ENCODE results near the gene SBNO1. TPM values are rescaled to one million over a fixed set of nuclear protein-coding genes. Genes with fewer than 3 reads are reported as not detected.
A peak's percentile ranks its signal among the peaks of the same experiment; 100 is the strongest.
"Not testable (repeated sequence)": the region's sequence is repeated elsewhere in the genome, so short reads cannot be mapped to it uniquely, and the experiment has no call there.

The SBNO1 gene
- total RNA-seq, 1 experiment from 2014 or later, result 32.1 TPM

DNA sequence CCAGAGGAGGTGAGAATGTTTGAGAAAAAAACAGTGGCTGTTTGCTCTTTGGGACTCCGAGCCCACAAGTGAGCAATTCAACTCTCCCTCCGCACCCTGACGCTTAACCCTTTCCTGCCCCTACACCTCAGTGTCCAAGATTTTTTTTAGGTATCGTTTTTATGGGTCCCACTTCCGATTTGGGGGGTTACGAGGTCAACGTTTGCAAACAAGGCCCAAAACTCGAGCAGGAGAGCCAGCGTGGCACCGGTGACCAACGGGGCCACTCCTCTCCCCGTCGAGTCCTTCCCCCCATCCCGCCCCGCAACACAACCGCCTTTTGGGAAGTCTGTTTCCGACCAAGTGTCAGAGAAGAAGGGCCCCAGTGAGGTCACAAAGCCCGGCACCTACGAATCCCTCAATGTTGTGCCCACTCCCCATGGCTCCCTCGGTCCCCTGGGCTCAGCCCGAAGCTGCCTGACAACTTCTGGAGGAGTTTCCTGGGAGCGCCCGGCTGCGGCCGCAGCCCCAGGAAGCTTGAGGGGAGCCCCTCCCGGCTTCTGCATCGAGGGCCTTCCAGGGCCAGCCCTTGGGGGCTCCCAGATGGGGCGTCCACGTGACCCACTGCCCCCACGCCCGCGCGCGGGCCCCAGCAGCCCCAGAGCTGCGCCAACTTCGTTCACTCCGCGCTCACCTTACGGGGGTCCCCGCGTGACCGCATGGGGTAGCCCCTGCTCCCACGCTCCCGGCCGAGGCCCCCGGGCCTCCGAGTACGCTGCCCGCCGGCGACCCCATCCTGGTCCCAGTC lies 94.2 kb downstream of the SBNO1 start:
- peak; percentile 39 for DNase-seq (ENCODE audit: low read depth)

DNA sequence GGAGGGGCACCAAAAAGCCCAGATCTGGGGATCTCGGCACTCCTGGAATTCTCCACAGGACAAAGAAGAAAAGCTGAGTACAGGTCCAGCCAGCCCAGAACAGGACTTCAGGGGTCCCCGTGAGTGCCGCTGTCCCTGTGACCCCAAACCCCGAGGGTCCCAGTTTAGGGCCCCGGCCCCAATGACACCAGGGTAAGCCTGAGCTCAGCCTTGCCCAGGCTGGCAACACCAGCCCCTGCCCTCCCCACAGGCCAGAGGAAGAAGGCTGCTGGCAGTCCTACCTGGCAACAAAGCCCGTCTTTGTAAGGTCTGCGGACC lies 94.8 kb downstream of the SBNO1 start:
- DNase-seq (ENCODE audit: low read depth), result no peak

DNA sequence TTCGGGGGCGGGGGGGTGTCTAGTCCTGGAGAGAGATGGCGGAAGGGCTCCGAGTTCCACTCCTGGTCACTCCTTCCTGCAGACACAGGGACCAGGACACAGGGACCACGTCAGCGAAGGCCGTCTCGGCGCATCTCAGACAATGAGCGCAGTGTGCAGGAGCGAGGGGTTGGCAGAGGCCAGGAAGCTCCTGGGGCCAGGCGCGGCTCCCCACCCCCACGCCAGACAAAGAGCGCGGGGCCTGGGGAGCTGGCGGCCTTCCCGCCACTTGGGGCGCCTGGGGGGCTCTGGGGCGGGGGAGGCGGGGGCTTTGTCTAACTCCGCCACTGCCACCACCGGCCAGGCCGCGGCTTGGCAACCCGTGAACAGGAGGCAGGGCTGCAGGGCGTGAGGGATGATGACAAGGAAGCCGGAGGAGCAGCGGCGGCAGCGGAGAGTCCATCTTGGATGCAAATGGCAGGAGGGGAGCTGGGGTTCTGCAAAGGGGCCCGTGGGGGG lies 95.2 kb downstream of the SBNO1 start:
- DNase-seq (ENCODE audit: low read depth), result peak; percentile 80

DNA sequence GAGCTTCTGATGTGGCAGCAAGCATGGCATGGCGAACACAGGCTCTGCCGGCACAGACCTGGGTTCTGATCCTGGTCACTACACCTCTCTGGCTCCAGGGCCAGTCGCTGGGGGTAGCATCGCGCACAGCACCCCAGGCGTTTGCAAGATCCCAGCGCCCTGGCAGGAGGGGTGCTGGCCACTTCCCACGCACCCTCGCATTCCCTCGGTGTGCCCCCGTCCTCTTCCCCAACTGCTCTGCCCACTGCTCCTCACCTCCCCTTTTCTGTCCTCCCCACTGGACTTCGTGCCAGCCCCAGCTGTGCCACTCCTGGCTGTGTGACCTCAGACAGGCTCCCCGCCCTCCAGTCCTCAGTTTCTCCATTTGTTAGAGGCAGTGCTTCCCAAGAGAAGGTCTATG lies 95.8 kb downstream of the SBNO1 start:
- DNase-seq (ENCODE audit: low read depth), result no peak

DNA sequence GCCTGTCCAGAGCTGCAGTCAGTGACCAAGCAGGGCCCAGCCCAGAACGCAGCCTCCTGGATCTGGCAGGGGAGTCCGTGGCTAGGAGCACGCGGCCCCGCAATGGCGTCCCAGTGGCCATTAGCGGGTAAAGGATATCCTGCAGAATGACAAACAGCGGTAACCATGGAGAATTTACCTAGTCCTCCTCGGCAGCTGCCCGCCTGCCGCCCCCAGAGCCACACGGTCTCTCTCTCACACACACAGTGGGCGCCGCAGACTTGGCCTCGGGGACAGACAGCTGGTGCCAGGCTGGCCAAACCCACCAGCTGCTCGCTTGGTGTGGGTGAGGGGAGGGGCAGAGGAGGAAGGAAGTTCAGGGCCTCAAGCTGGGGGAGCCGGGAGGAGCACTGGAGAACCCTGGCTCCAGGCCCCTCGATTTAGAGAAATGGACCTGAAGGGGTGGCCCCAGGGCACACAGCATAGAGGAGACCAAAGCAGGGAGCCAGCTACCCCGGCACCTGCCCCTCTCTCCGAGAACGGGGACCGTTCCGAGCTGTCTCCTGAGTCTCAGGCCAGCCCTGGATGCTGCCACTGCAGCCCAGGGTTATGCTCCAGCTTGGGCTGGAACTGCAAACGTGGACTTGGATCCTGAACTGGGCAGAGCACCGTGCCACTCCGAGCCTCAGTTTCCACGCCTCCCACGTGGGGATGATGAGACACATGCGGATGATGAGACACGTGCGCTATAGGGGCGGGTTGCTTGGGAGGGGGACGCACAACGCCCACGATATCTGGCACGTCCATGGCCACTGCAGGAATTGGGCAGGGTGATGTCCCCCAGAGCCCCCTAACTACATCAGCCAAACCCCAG lies 96.4 kb downstream of the SBNO1 start:
- DNase-seq (ENCODE audit: low read depth), result peak; percentile 95

DNA sequence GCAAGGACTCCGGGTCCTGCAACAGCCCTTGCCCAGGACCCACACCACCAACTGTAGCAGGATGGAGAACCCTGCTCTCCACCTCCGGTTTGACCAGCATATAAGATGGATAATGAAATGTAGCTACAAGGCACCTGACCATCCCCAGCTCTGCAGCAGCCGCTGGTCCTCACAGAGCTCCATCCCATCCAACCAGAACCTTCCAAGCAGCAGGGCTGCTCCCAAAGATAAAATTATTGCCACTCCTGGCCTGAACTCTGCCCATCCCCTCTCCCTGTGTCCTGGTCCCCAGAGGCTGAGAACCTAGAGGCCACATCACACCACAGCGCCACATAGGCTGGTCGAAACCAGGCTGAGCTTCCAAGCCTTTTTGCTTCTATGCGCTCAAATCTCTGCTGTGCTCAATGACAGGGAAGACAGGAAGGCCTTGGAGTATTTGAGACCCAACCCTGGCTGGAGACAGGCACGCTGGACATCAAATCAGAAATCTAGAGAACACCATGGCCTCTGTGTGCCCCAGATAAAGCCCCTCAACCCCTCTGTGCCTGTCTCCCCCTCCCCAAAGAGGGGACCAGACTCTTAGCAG lies 97.2 kb downstream of the SBNO1 start:
- DNase-seq (ENCODE audit: low read depth), result no peak

DNA sequence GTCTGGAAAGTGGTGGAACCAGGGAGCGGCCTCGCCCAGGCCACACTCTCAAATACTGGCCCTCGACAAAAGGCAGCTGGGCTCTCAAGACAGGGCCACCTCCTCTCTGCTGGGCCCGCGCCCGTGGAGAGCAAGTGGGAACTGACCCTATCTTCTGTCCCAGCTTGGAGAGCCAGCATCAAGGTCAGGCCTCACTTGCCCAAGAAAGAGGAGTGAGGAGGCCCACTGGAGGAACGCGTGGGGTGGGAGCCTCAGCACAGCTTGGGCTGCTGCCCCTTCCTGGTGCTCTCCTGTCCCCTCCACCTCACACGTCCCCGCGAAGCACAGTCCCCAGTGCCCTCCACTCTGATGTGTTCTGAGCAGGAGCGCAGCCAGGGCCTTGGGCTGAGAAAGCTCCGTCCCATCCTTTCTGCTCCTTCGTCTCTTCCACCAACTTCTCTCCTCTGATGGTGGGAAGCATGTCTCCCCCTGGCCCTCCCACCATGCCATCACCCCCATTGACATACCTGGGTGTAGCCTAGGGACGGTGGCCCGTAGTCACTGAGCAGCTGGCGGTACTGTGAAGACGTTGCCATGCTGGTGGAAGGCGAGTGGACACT lies 97.9 kb downstream of the SBNO1 start:
- no peak for DNase-seq (ENCODE audit: low read depth)

DNA sequence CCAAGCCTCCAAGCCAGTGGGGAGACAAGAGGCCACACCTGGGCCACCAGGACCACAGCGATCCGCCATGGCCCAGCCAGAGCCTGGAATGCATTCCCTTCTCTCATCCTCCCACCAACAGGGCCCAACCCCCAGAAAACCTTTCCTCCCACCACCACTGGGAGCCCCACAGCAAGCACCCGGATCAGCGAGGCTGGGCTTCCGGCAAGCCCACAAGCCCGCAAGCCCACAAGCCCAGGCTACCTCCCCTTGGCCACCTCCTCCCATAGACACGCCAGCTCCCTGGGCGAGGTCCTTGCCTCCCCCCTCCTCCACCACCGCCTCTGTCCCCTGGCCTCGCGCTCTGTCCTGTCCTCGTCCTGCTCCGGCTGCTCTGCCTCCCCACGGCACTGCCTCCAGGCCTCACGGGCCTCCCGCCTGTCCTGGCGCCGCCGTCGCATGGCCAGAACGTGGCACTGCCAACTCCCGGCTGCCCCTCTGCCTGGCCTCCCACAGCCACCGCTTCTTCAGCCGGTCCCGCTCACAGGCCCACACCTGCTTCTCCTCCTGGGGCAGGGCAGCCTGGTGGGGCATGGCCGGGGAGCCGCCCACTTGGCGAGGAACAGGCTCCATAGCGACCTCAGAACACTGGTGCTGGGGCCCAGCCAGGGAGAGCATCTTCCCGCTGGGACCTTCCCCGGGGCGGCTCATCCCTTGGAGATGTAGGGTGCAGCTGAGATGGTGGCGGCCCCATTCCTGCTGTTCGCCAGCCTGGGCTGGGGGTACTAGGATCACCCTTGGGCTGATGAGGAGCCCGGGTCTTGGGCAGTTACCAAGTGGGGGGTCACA lies 98.6 kb downstream of the SBNO1 start:
- no peak for DNase-seq (ENCODE audit: low read depth)

DNA sequence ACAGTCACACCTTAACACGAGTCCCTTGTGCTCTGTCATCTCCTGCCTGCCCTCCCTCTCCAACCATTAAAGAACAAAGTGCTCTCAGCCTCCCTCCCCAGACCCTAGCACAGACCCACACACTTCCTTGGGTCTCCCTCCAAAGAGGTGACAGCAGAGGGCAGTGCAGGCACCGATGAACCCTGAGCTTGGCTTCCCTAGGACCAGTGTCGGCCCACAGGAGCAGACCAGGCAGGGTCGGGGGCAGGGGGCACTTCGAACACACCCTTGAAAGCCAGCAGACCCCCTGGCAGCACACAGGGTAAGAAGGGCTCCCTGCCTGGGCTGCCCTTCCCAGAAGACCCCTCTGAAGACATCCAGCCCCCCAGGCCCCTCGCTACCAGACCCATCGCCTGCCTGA lies 100.0 kb downstream of the SBNO1 start:
- DNase-seq (ENCODE audit: low read depth), result no peak

DNA sequence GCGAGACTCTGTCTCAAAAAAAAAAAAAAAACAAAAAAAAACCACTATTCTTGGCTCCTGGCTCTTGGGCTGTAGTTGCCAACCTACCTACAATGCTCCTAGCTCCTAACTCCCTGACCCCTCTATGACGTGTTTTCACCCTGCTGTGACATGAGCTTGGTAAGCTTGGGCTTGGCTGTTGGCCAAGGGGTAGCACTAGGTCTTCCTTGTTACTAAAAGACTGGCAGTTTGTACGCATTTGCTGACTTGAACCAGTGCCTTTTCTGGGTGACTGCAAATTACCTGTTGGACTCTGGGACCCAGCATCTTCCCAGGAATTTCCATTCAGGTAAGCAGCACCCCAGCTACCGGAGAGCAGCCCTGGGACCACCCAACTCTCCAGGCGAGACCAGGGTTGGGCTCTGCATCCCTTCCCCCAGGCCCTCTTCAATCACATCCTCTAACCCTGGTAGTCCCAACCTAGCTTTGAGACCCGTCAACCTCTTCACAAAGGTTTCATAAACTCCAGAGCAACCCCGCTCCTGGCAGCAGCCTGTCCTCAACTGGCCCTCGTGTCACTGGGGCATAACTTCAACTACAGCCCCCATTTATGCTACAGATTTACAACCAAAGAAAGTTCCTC lies 101.3 kb downstream of the SBNO1 start:
- DNase-seq (ENCODE audit: low read depth), result no peak

DNA sequence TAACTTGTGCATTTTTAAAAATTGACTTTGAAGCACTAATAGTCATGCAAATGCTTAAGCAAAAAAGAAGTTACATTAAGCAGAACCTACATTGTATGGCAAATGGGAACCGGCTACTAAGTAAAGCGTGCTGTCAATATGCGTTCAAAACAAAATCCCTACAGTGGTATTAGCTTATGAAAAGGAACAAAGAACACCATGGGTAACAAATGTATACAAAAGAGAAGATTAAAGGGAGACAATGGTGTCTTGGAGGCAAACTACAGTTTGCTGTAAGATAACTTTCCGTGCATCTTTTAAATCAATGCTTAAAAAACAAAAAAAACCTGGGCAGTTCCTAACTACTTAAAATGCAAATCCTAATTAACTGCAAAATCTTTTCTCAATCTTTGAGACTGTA lies 103.5 kb downstream of the SBNO1 start:
- no peak for DNase-seq (ENCODE audit: low read depth)

DNA sequence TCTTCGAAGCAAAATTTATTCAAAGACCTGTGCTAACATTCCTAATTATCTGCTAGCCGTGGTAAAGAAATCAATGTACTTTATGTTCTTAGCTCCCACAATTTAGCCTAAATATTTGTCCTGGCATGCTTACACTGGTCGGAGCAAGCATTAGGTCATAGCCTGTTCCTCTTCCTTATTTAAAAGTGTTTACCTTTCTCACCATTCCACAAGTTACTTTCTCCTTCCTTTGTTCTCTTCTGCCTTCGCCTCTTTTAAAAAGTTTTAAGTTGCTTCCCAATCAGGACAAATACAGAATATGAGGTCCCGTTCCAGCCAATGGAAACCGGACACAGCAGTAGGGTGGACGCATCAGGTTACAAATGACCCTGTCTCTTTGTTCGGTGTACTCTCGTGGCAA lies 104.6 kb downstream of the SBNO1 start:
- DNase-seq (ENCODE audit: low read depth), result no peak

DNA sequence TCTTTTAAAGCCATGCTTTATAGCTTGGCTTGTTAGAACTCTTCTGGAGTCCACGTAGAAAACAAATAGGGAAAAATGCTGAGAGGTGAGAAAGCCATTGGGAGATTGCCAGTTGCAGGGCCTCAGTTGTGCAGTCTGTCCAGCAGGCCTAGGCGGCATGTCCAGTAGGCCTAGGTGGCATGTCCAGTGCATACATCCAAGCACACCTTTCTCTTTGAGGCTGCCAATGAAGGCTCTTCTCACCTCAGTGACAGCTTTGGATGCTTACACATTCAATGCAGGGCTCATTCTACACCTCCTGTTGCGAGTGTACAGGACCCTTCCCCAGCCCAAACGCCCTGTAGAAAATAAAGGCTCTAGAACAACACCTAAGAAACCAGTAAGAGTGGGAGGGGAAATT lies 106.1 kb downstream of the SBNO1 start:
- DNase-seq (ENCODE audit: low read depth), result no peak

DNA sequence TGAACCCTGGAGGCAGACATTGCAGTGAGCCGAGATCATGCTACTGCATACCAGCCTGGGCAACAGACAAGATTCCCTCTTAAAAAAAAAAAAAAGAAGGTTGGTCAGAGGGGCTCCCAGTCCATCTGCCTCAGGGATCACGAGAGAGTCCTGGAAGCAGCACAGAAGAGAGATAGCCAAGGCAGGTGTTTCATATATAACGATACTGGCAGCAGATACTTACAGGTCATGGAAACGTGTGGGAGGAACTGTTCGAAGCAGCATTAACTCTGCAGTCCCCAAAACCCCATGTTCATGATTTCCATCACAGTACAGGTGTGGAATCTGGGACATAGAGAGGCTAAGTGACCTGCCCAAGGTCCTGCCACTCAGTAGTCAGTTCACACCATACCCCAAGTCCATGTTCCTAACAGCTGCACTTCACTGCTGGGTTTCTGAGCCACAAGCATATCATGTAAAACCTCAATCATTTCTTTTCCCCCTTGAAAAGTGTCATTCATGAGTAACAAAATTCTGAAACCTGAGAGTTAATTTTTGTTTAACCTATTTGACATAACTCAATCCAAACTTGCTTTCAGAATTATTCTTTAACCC lies 109.7 kb downstream of the SBNO1 start:
- no peak for DNase-seq (ENCODE audit: low read depth)

DNA sequence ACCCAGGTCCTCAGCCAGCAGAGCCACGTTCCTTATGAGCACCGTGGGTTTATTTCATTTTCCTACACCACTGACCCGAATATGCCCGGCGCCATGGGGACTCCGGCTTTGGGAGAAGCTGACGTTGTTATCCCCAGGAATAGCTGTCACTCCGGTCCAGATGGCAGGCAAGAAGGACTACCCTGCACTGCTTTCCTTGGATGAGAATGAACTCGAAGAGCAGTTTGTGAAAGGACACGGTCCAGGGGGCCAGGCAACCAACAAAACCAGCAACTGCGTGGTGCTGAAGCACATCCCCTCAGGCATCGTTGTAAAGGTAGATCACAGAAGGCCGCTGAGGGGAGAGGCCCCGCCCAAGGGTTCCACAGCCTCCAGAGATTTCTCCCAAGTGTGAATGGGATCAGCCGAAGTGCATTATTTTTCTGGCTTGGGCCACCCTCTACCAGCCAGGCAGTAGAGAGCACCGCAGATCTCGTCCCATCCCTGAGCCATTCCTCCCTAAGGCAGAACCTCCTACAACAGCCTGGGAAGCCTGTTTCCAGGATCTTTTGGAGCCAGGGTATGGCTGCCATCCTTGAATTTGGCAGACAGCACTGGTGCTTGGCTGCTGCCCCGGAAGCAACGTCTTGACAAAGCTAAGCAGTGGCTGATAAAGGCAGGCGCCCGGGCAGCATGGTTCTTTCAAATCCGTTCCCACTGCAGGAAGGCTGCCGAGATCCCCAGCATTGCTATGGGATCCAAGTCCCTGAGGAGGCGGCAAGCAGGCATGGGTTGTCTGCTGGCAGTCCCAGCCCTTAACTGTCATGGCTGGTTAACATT lies 110.8 kb downstream of the SBNO1 start:
- DNase-seq (ENCODE audit: low read depth), result no peak

DNA sequence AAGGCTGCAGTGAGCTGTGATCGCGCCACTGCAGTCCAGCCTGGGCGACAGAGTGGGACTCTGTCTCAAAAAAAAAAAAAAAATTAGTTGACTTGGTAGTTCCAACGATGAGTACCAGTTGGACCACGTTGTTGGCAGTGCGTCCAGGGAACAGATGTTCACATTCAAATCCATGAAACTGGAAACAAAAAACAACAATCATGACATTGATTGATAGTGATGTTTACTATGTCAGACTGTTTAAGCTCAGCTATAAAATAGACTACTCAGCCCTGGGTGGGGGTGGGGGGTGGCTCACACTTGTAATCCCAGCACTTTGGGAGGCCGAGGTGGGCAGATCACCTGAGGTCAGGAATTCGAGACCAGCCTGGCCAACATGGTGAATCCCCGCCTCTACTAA lies 112.3 kb downstream of the SBNO1 start:
- not testable (repeated sequence) for DNase-seq (ENCODE audit: low read depth)

DNA sequence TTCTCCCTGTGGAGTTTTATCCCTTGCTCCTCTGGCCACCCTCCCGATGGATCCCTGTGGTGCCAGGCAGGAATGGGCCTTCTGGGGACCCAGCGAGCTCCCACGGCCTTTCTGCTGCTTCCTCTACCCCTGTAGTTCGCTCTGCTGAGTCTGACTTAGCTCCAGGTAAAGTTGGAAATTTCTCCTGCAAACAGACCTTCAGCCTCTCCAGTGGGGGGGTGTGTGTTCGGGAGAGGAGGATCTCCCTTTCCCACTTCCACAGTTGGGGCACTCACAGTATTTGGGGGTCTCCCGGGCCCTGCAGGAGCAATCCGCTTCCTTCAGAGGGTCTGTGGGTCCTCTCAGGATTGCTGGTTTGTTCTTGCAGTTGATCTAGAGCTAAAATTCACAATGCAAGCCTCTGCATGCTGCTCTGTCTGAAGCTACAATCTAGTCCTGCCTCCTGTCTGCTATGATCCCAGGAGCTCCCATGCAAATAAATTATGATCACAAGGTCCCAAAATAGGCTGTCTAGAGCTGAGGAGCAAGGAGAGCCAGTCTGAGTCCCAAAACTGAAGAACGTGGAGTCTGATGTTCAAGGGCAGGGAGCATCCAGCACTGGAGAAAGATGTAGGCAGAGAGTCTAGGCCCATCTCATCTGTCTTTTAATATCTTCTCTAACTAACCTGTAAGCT lies 113.1 kb downstream of the SBNO1 start:
- no peak for DNase-seq (ENCODE audit: low read depth)

DNA sequence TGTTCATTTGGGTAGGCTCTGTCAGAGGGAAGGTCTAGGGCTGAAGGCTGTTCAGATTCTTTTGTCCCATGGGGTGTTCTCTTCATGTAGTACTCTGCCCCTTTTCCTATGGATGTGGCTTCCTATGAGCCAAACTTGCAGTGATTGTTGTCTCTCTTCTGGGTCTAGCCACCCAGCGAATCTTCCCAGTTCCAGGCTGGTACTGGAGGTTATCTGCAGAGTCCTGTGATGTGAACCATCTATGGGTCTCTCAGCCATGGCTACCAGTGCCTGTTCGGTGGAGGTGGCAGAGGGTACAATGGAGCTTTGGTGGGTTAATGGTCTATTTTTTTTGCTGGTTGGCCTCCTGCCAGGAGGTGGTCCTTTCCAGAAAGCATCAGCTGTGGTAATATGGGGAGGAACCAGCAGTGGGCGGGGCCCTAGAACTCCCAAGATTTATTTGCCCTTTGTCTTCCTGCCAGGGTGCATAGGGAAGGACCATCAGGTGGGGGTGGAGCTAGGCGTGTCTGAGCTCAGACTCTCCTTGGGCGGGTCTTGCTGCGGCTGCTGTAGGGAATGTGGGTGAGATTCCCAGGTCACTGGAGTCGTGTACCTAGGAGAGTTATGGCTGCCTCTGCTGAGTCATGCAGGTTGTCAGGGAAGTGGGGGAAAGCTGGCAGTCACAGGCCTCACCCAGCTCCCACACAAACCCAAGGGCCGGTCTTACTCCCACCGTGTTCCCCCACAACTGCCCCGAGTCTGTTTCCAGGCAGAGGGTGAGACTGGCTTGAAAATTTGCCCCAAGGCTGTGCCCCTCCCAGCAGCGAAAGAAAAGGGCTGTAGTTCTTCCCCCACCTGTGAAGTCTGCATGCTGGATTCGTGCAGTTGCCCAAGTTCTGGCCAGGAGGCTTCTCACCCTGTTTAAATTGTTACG lies 113.9 kb downstream of the SBNO1 start:
- no peak for DNase-seq (ENCODE audit: low read depth)
